SK-N-SH (cell line): ENCODE results near the gene TP73. TPM values are rescaled to one million over a fixed set of nuclear protein-coding genes. Genes with fewer than 3 reads are reported as not detected.

ENCODE experiments used
- CTCF ChIA-PET: fragments of 300-600, 350-600 bp; formaldehyde crosslinking; extraction: SDS; loops from one replicate; lab custom pipeline; 2021; lab: Yijun Ruan, JAX
- POLR2A ChIA-PET: fragments of 350-600 bp; sonication (Branson Sonifier 250); formaldehyde crosslinking; extraction: SDS; loops from one replicate; lab custom pipeline; 2020; ENCODE audit warnings: antibody characterized with exemption, inconsistent platforms; lab: Yijun Ruan, JAX
- DNase-seq: peaks from one replicate; pipeline ENCODE4 v3.0.0; 2012
- H2AFZ ChIP-seq: fragments of 200-600 bp; sonication (generic); 2 replicates; pipeline ENCODE4 v1.8.1; 2016; ENCODE audit warnings: antibody characterized with exemption, mild to moderate bottlenecking, low read depth
- H3F3A ChIP-seq: fragments of 200-600 bp; sonication (generic); replicated peaks from 2 replicates; pipeline ENCODE3; 2016; ENCODE audit warnings: antibody characterized with exemption, mild to moderate bottlenecking; ENCODE audit not compliant: insufficient read depth
- H3K27ac ChIP-seq, 2 experiments: fragments of 200-500 bp in 1 of 2; fragments of 200-600 bp in 1 of 2; sonication (Bioruptor generic) in 1 of 2; sonication (generic), shearing (Covaris generic) in 1 of 2; 2 replicates each; pipeline versions ENCODE4 v1.5.1 to v1.6.1; 2014 to 2016; ENCODE audit warnings: low read depth in 2 of 2, inconsistent platforms in 1 of 2, low read length in 1 of 2, mild to moderate bottlenecking in 1 of 2, mixed read lengths in 1 of 2
- H3K27me3 ChIP-seq: fragments of 200-600 bp; sonication (generic), shearing (Covaris generic); 2 replicates; pipeline ENCODE4 v1.6.1; 2016; ENCODE audit warnings: mixed run types; ENCODE audit not compliant: insufficient read depth
- H3K36me3 ChIP-seq, 2 experiments: fragments of 200-500 bp in 1 of 2; fragments of 200-600 bp in 1 of 2; sonication (Bioruptor generic) in 1 of 2; sonication (generic) in 1 of 2; replicated peaks in 1 of 2; 2 replicates each; pipeline versions ENCODE3 to v1.5.1; 2014 to 2016; ENCODE audit warnings: low read length in 1 of 2, mild to moderate bottlenecking in 1 of 2; ENCODE audit not compliant: insufficient read depth in 2 of 2, control insufficient read depth in 1 of 2
- H3K4me1 ChIP-seq, 2 experiments: fragments of 200-500 bp in 1 of 2; fragments of 200-600 bp in 1 of 2; sonication (Bioruptor generic) in 1 of 2; sonication (generic), shearing (Covaris generic) in 1 of 2; 2 replicates each; pipeline versions ENCODE4 v1.5.1 to v1.6.1; 2014 to 2016; ENCODE audit warnings: low read depth in 1 of 2, low read length in 1 of 2, mixed run types in 1 of 2; ENCODE audit not compliant: insufficient read depth in 2 of 2, control insufficient read depth in 1 of 2
- H3K4me2 ChIP-seq: fragments of 200-600 bp; sonication (generic), shearing (Covaris generic); 2 replicates; pipeline ENCODE4 v1.6.1; 2017; ENCODE audit warnings: mixed run types
- H3K4me3 ChIP-seq, 2 experiments: fragments of 200-500 bp in 1 of 2; fragments of 200-600 bp in 1 of 2; sonication (Bioruptor generic) in 1 of 2; sonication (generic), shearing (Covaris generic) in 1 of 2; 2 replicates each; pipeline versions ENCODE4 v1.5.1 to v1.8.1; 2014 to 2016; ENCODE audit warnings: low read depth in 2 of 2, inconsistent platforms in 1 of 2, low read length in 1 of 2, mild to moderate bottlenecking in 1 of 2, mixed read lengths in 1 of 2, moderate library complexity in 1 of 2
- H3K79me2 ChIP-seq: fragments of 200-600 bp; sonication (generic); 2 replicates; pipeline ENCODE4 v1.8.1; 2017; ENCODE audit warnings: mild to moderate bottlenecking; ENCODE audit not compliant: insufficient read depth
- H3K9ac ChIP-seq: fragments of 200-600 bp; sonication (generic); 2 replicates; pipeline ENCODE4 v1.6.1; 2017; ENCODE audit warnings: mixed run types
- H3K9me2 ChIP-seq: fragments of 200-600 bp; sonication (generic); 2 replicates; pipeline ENCODE4 v1.6.1; 2017; ENCODE audit warnings: mixed run types
- H3K9me3 ChIP-seq: fragments of 200-600 bp; sonication (generic); 2 replicates; pipeline ENCODE4 v1.6.1; 2017; ENCODE audit warnings: mixed run types, mild to moderate bottlenecking, moderate library complexity
- H4K20me1 ChIP-seq: fragments of 200-600 bp; sonication (generic); 2 replicates; pipeline ENCODE4 v1.6.1; 2017; ENCODE audit warnings: mild to moderate bottlenecking, mixed run types; ENCODE audit not compliant: insufficient read depth
- ELF1 ChIP-seq: IDR thresholded peaks from 2 replicates; pipeline ENCODE4 v1.4.0; 2012
- EP300 ChIP-seq, 2 experiments: IDR thresholded peaks; 2 replicates each; pipeline versions ENCODE4 v1.4.0 to v1.6.1; 2012; ENCODE audit warnings: borderline replicate concordance in 1 of 2, low read depth in 1 of 2, low read length in 1 of 2
- FOSL2 ChIP-seq: IDR thresholded peaks from 2 replicates; pipeline ENCODE4 v1.4.0; 2012; ENCODE audit warnings: low read depth, mild to moderate bottlenecking, moderate library complexity, borderline replicate concordance
- FOXJ3 ChIP-seq: sonication (generic); formaldehyde crosslinking; IDR thresholded peaks from 2 replicates; pipeline ENCODE4 v1.5.1; 2020; ENCODE audit warnings: mild to moderate bottlenecking, missing genetic modification reagents
- GATA2 ChIP-seq: sonication (generic); formaldehyde crosslinking; IDR thresholded peaks from 2 replicates; pipeline ENCODE4 v1.5.0; 2020; ENCODE audit warnings: mild to moderate bottlenecking, missing genetic modification reagents
- IRF3 ChIP-seq: fragments of 150-350 bp; IDR thresholded peaks from 2 replicates; pipeline ENCODE4 v1.6.1; 2016; ENCODE audit warnings: mild to moderate bottlenecking, low read depth, low read length
- JUND ChIP-seq: IDR thresholded peaks from 2 replicates; pipeline ENCODE4 v1.4.0; 2012
- MEF2A ChIP-seq: IDR thresholded peaks from 2 replicates; pipeline ENCODE4 v1.4.0; 2012; ENCODE audit warnings: low read depth, borderline replicate concordance
- MXI1 ChIP-seq: IDR thresholded peaks from 2 replicates; pipeline ENCODE4 v1.6.1; 2012; ENCODE audit warnings: mild to moderate bottlenecking, low read depth, low read length, improper control_type of control experiment
- NFIC ChIP-seq: IDR thresholded peaks from 2 replicates; pipeline ENCODE4 v1.4.0; 2012; ENCODE audit warnings: borderline replicate concordance
- NRF1 ChIP-seq: IDR thresholded peaks from 2 replicates; pipeline ENCODE4 v1.6.1; 2012; ENCODE audit warnings: low read depth, mild to moderate bottlenecking, low read length
- PBX3 ChIP-seq: IDR thresholded peaks from 2 replicates; pipeline ENCODE4; 2012
- RCOR1 ChIP-seq: fragments of 150-350 bp; IDR thresholded peaks from 2 replicates; pipeline ENCODE4 v1.6.1; 2017; ENCODE audit warnings: antibody characterized with exemption, low read length
- RFX5 ChIP-seq: IDR thresholded peaks from 2 replicates; pipeline ENCODE4 v1.6.1; 2012; ENCODE audit warnings: mild to moderate bottlenecking, improper control_type of control experiment, low read length
- RXRA ChIP-seq: IDR thresholded peaks from 2 replicates; pipeline ENCODE4 v1.4.0; 2012; ENCODE audit warnings: low read depth, mild to moderate bottlenecking, borderline replicate concordance
- SMC3 ChIP-seq: IDR thresholded peaks from 2 replicates; pipeline ENCODE4 v1.6.1; 2012; ENCODE audit warnings: low read depth, low read length, improper control_type of control experiment
- TCF12 ChIP-seq: IDR thresholded peaks from 2 replicates; pipeline ENCODE4 v1.4.0; 2012
- WGBS: methylation state at CpG from one replicate; pipeline ENCODE4 v1.1.6; 2017; ENCODE audit warnings: low lambda C conversion rate; 5-methylcytosine and 5-hydroxymethylcytosine counted together
- polyA plus RNA-seq, 3 experiments: library from polyadenylated mRNA; depleted of rRNA; stranded (reverse); fragments of >200 nt; gene quantifications; 2 replicates each; pipeline ENCODE4 v1.2.3, GENCODE V29; 2012
- TF ChIP-seq, protein P1 (sequence below): IDR thresholded peaks from 2 replicates; pipeline ENCODE4 v1.4.0; 2012; ENCODE audit warnings: low read depth, borderline replicate concordance
- TF ChIP-seq, protein P2 (sequence below): fragments of 150-350 bp; IDR thresholded peaks from 2 replicates; pipeline ENCODE4 v1.6.1; 2017; ENCODE audit warnings: antibody characterized with exemption, low read length, low read depth, borderline replicate concordance

TP73 gene
- polyA plus RNA-seq, 1 of the 3 experiments (the other 2 are of a cell fraction), result 0.64 TPM

DNA sequence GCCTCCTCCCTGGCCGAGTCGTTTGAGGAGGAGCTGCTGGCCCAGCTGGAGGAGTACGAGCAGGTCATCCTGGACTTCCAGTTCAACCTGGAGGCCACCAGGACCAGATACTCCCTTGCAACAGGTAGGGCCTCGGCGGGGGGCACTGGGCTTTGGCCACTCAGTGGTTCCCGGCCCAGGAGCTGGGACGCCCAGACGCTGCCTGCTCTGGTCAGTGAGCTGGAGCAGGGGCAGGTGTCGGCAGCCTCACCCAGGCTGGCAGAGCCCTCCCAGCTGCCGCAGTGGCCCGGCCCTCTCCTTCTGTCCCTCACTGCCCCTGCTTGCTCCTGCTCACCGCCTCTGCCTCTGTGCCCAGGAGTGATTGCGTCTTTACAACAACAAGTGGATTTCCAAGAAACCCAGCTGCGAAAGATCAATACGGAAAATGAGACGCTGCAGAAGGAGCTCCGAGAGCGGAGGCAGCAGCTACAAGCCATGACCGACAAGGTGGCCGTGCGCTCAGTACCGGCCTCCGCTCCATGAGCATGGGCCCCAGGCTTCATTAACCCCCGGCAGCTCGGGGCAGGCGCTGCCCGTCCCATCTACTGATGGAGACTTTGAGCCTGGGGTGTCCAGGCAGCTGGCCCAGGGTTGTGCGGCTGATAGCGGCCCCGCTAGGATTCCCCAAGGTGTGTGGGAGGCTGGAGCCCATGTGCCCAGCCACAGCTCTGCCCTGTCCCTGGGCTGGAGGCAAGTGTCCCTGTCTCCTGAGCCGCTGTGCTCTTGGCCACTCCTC lies 111.2 kb downstream of the TP73 start:
- no peaks in the 10 kb centered on the region for H3K4me1 ChIP-seq
- H2AFZ ChIP-seq, result no peak overlapping the region
- H3K27ac ChIP-seq, result no peak overlapping the region
- H3K79me2 ChIP-seq, result no peaks in the 10 kb centered on the region
- no peak overlapping the region for H3K4me2 ChIP-seq
- no peaks in the 10 kb centered on the region for H3K36me3 ChIP-seq
- no peak overlapping the region for H3K4me3 ChIP-seq
- H3F3A ChIP-seq, result no peaks in the 10 kb centered on the region
- no peaks in the 10 kb centered on the region for H3K9me3 ChIP-seq
- TF ChIP-seq RFX5 (no peak), ELF1 (no peak), MXI1 (no peak), GATA2 (no peak), RCOR1 (no peak), FOSL2 (no peak), FOXJ3 (no peak), EP300 (IDR thresholded peaks at IDR 0.05; ENCODE audit: borderline replicate concordance in 1 of 2, low read depth in 1 of 2, low read length in 1 of 2) (no peak), RXRA (no peak)
- TF ChIP-seq, protein P1, sequence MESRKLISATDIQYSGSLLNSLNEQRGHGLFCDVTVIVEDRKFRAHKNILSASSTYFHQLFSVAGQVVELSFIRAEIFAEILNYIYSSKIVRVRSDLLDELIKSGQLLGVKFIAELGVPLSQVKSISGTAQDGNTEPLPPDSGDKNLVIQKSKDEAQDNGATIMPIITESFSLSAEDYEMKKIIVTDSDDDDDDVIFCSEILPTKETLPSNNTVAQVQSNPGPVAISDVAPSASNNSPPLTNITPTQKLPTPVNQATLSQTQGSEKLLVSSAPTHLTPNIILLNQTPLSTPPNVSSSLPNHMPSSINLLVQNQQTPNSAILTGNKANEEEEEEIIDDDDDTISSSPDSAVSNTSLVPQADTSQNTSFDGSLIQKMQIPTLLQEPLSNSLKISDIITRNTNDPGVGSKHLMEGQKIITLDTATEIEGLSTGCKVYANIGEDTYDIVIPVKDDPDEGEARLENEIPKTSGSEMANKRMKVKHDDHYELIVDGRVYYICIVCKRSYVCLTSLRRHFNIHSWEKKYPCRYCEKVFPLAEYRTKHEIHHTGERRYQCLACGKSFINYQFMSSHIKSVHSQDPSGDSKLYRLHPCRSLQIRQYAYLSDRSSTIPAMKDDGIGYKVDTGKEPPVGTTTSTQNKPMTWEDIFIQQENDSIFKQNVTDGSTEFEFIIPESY, result no peak
- TF ChIP-seq, protein P2, sequence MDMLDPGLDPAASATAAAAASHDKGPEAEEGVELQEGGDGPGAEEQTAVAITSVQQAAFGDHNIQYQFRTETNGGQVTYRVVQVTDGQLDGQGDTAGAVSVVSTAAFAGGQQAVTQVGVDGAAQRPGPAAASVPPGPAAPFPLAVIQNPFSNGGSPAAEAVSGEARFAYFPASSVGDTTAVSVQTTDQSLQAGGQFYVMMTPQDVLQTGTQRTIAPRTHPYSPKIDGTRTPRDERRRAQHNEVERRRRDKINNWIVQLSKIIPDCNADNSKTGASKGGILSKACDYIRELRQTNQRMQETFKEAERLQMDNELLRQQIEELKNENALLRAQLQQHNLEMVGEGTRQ, result no peak
- TF ChIP-seq, all 33 proteins: peak for 0
- no peak overlapping the region for H3K9ac ChIP-seq
- H3K9me2 ChIP-seq, result no peaks in the 10 kb centered on the region
- DNase-seq, result no peak
- POLR2A ChIA-PET, result no interaction called here
- CTCF ChIA-PET, result interaction anchor here (1.1 to 1.6 kb wide), 2 partner anchors 11 to 310 kb away, joined by 3 read pairs; no protein-coding TSS in a partner anchor
- no peaks in the 10 kb centered on the region for H3K27me3 ChIP-seq
- H4K20me1 ChIP-seq, result no peaks in the 10 kb centered on the region
- WGBS, result 71% methylated on average over 13 of the region's 31 CpGs

DNA sequence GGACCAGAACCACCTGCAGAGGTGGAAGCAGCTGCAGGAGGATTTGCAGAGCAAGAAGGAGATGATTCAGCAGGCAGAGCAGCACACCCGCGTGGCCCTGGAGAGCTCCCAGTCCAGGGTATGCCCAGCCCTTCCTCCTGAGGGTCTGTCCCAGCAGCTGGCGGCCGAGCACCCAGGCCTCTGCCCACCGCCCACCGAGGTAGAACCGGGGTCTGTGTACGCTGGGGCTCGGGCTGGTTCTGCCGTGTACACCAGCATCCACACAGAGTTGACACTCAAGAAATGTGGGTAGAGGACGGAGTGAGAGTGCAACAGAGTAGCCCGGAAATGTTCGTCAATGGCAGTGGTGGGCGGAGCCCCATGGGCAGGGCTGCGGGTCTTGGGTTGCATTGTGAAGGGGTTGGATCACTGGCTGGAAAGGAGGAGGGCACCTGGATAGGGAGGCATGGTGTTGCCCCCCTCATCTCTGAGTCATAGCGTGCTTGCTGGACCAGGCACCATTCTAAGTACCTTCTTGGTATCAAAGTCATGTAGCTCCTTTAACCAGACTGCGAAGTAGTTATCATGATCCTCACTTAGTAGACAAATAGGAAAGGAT lies 115.1 kb downstream of the TP73 start:
- no peaks in the 10 kb centered on the region for H3K9me2 ChIP-seq
- H4K20me1 ChIP-seq, result no peaks in the 10 kb centered on the region
- H3K27ac ChIP-seq, result no peak overlapping the region
- no peak overlapping the region for H2AFZ ChIP-seq
- no peaks in the 10 kb centered on the region for H3K79me2 ChIP-seq
- ChIA-PET POLR2A (no interaction called here), CTCF (interaction anchor here (0.9 to 1.5 kb wide), 3 partner anchors 9 to 314 kb away, joined by 3 read pairs; partner anchors contain the start of gene CCDC27)
- no peaks in the 10 kb centered on the region for H3K9me3 ChIP-seq
- H3K27me3 ChIP-seq, result no peaks in the 10 kb centered on the region
- no peak overlapping the region for H3K9ac ChIP-seq
- no peak overlapping the region for H3K4me3 ChIP-seq
- WGBS, result 87% methylated on average over 7 of the region's 17 CpGs
- DNase-seq, result no peak
- no peaks in the 10 kb centered on the region for H3F3A ChIP-seq
- no peaks in the 10 kb centered on the region for H3K36me3 ChIP-seq
- no peak overlapping the region for H3K4me2 ChIP-seq
- peaks cover 0 to 7% of the 10 kb centered on the region in 2 experiments; a peak in 1 of 4 replicates for H3K4me1 ChIP-seq
- TF ChIP-seq, protein P1, result no peak
- TF ChIP-seq IRF3, result no peak
- TF ChIP-seq MXI1, result no peak
- TF ChIP-seq SMC3, result no peak
- no peak for TF ChIP-seq PBX3
- no peak for TF ChIP-seq NFIC
- TF ChIP-seq JUND, result no peak
- no peak for TF ChIP-seq RCOR1
- TF ChIP-seq MEF2A, result no peak
- TF ChIP-seq TCF12, result no peak
- no peak for TF ChIP-seq NRF1
